ENCODE measurements around the gene NUP37. TPM values are rescaled to one million over a fixed set of nuclear protein-coding genes. Genes with fewer than 3 reads are reported as not detected.

The NUP37 gene, protein sequence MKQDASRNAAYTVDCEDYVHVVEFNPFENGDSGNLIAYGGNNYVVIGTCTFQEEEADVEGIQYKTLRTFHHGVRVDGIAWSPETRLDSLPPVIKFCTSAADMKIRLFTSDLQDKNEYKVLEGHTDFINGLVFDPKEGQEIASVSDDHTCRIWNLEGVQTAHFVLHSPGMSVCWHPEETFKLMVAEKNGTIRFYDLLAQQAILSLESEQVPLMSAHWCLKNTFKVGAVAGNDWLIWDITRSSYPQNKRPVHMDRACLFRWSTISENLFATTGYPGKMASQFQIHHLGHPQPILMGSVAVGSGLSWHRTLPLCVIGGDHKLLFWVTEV
- total RNA-seq (23.2 TPM), polyA plus RNA-seq (ENCODE audit: insufficient read depth, low read depth, low replicate concordance) (26.7 TPM)
- long read RNA-seq, donor 1, transcript NUP37-209 (10 exons, 2,372 nt): major isoform, 5 of 10 reads
- long read RNA-seq, donor 1, partial matches to known transcripts: 5 of 10 reads
- long read RNA-seq, donor 1, other reads (novel, unspliced or antisense): 0 of 10 reads
- long read RNA-seq, donor 2, partial matches to known transcripts: 6 of 10 reads
- long read RNA-seq, donor 2, other reads (novel, unspliced or antisense): 0 of 10 reads
- long read RNA-seq, donor 3, transcript NUP37-209 (10 exons, 2,372 nt): major isoform, 8 of 19 reads
- long read RNA-seq, donor 3, partial matches to known transcripts: 9 of 19 reads
- long read RNA-seq, donor 3, other reads (novel, unspliced or antisense): 0 of 19 reads
- long read RNA-seq, donor 4, partial matches to known transcripts: 0 of 5 reads
- long read RNA-seq, donor 4, other reads (novel, unspliced or antisense): 0 of 5 reads
- long read RNA-seq, donor 5, partial matches to known transcripts: 0 of 1 reads
- long read RNA-seq, donor 5, other reads (novel, unspliced or antisense): 0 of 1 reads
- long read RNA-seq, donor 6, transcript NUP37-209 (10 exons, 2,372 nt): major isoform, 23 of 53 reads
- long read RNA-seq, donor 6, partial matches to known transcripts: 25 of 53 reads
- long read RNA-seq, donor 6, other reads (novel, unspliced or antisense): 0 of 53 reads
- long read RNA-seq, donor 7, partial matches to known transcripts: 1 of 4 reads
- long read RNA-seq, donor 7, other reads (novel, unspliced or antisense): 0 of 4 reads
- long read RNA-seq, donor 8, transcript NUP37-209 (10 exons, 2,372 nt): major isoform, 7 of 11 reads
- long read RNA-seq, donor 8, partial matches to known transcripts: 0 of 11 reads
- long read RNA-seq, donor 8, other reads (novel, unspliced or antisense): 0 of 11 reads
- long read RNA-seq, donor 9, transcript NUP37-209 (10 exons, 2,372 nt): major isoform, 5 of 6 reads
- long read RNA-seq, donor 9, partial matches to known transcripts: 0 of 6 reads
- long read RNA-seq, donor 9, other reads (novel, unspliced or antisense): 0 of 6 reads
- long read RNA-seq, donor 10, transcript NUP37-209 (10 exons, 2,372 nt): major isoform, 7 of 15 reads
- long read RNA-seq, donor 10, partial matches to known transcripts: 8 of 15 reads
- long read RNA-seq, donor 10, other reads (novel, unspliced or antisense): 0 of 15 reads

- intact Hi-C loops (cut with DNase I): no loop called here
- FAIRE-seq (no peak), DNase-seq (peak; percentile 93 to 96 (median 96))
- Histone ChIP-seq H3K9me3 (ENCODE audit: control insufficient read depth in 2 of 3, insufficient read depth in 1 of 3, low read length in 3 of 3) (no peaks in the 10 kb centered on the region), H3K27me3 (ENCODE audit: control insufficient read depth, insufficient read depth, low read length) (no peaks in the 10 kb centered on the region), H3K27ac (ENCODE audit: low read depth in 2 of 2, low read length in 2 of 2) (peak within 1 kb of the TSS in 1 of 2 donors; percentile 58), H3K9ac (ENCODE audit: low read length in 3 of 3) (peak within 1 kb of the TSS; percentile 79 to 93 (median 86)), H3K4me3 (ENCODE audit: low read length in 3 of 3) (peak within 1 kb of the TSS; percentile 83 to 96 (median 89)), H3K4me1 (ENCODE audit: control insufficient read depth in 2 of 3, insufficient read depth in 2 of 3, low read depth in 1 of 3, low read length in 3 of 3) (peaks cover 0 to 14% (median 13%) of the 10 kb centered on the region in 3 donors), H3K36me3 (ENCODE audit: control insufficient read depth in 2 of 3, insufficient read depth in 3 of 3, low read length in 3 of 3) (peaks cover 0 to 5% (median 0%) of the 10 kb centered on the region in 3 donors)
- TF ChIP-seq CTCF (IDR thresholded peaks at IDR 0.05; ENCODE audit: borderline replicate concordance, extremely low read depth, insufficient read depth): peak; percentile 1
Observed at GRCh38 chr12:102119674-102120563, at the start of gene NUP37, which contains the start of gene PARPBP. NUP37 (minus strand) TSS chr12:102120114; CDS start chr12:102118518, 1,596 bp downstream. PARPBP (plus strand) TSS chr12:102120183; CDS start chr12:102123889, 3,706 bp downstream.

GRCh38 chr12:102167821-102168604 is 48.1 kb upstream of the NUP37 start:
- intact Hi-C loops (cut with DNase I): no loop called here
- Histone ChIP-seq H3K4me1 (ENCODE audit: control insufficient read depth in 2 of 3, insufficient read depth in 2 of 3, low read depth in 1 of 3, low read length in 3 of 3) (no peaks in the 10 kb centered on the region), H3K27me3 (ENCODE audit: control insufficient read depth, insufficient read depth, low read length) (no peaks in the 10 kb centered on the region), H3K36me3 (ENCODE audit: control insufficient read depth in 2 of 3, insufficient read depth in 3 of 3, low read length in 3 of 3) (no peaks in the 10 kb centered on the region), H3K4me3 (ENCODE audit: low read length in 3 of 3) (no peak overlapping the region), H3K27ac (ENCODE audit: low read depth in 2 of 2, low read length in 2 of 2) (no peak overlapping the region), H3K9me3 (ENCODE audit: control insufficient read depth in 2 of 3, insufficient read depth in 1 of 3, low read length in 3 of 3) (no peaks in the 10 kb centered on the region), H3K9ac (ENCODE audit: low read length in 3 of 3) (no peak overlapping the region)
- FAIRE-seq (no peak), DNase-seq (no peak)
- no peak for TF ChIP-seq CTCF (IDR thresholded peaks at IDR 0.05; ENCODE audit: borderline replicate concordance, extremely low read depth, insufficient read depth)
